GM12875 (cell line): ENCODE results near the gene HMCES.

Source experiments
- H3K4me3 ChIP-seq: one replicate; pipeline ENCODE4 v1.5.1; 2011; ENCODE audit warnings: low read depth, low read length, control low read depth
- CTCF ChIP-seq: IDR thresholded peaks from 2 replicates; pipeline ENCODE4 v1.5.1; 2011; ENCODE audit warnings: low read depth, mild to moderate bottlenecking, control low read depth, inconsistent platforms, low read length, moderate library complexity, borderline replicate concordance; ENCODE audit not compliant: insufficient read depth

HMCES gene

GRCh38 chr3:129278439-129278965, at the start of gene HMCES:
TSS of gene HMCES (plus strand) at chr3:129278870. CDS start at chr3:129279733, 863 bp downstream.
- TF ChIP-seq CTCF: no peak
- H3K4me3 ChIP-seq: peak within 1 kb of the TSS; percentile 76

GRCh38 chr3:129228891-129229585, 49.6 kb upstream of the HMCES start:
- no peak overlapping the region for H3K4me3 ChIP-seq
- no peak for TF ChIP-seq CTCF

- TF ChIP-seq CTCF: no peak
- no peak overlapping the region for H3K4me3 ChIP-seq
These were observed 48.2 kb upstream of the HMCES start for GRCh38 chr3:129230311-129231019.

- TF ChIP-seq CTCF: no peak
- H3K4me3 ChIP-seq: no peak overlapping the region
These were observed 47.1 kb upstream of the HMCES start for GRCh38 chr3:129231331-129232119.

GRCh38 chr3:129233538-129233937, 45.1 kb upstream of the HMCES start:
- no peak for TF ChIP-seq CTCF
- no peak overlapping the region for H3K4me3 ChIP-seq

GRCh38 chr3:129234441-129234840, 44.2 kb upstream of the HMCES start:
- no peak for TF ChIP-seq CTCF
- H3K4me3 ChIP-seq: no peak overlapping the region
